ENCODE data around the gene R3HDML. TPM values are rescaled to one million over a fixed set of nuclear protein-coding genes. Genes with fewer than 3 reads are reported as not detected.
"Not testable (repeated sequence)": the region's sequence is repeated elsewhere in the genome, so short reads cannot be mapped to it uniquely, and the experiment has no call there.

R3HDML gene
- total and polyA plus RNA-seq, 4 donors: not detected

DNA sequence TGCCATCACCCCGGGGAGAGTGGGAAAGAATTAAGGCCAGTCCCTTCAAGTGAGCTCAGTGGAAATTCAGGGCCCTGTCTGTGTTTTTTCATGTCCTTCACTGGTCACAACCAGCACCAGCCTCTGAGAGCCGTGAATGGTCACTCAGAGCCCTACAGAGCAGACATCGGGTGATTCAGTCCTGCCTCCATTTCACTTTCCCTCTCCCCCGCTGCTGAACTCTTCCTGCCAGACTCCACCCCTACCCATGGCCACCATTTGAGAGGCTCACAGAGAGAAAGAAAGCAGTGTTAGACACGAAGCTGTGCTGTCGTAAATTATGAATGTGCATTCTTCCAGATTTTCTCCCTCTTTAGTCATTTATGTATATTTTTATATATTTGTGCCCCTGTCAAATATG lies 5.4 kb downstream of the R3HDML start:
- intact Hi-C loops (cut with DNase I): no loop called here
- no peaks in the 10 kb centered on the region for H3K27me3 ChIP-seq (ENCODE audit: control insufficient read depth in 1 of 2, insufficient read depth in 2 of 2, low read length in 1 of 2)
- H3K27ac ChIP-seq (ENCODE audit: low read depth in 1 of 2, low read length in 2 of 2): no peak overlapping the region
- no peaks in the 10 kb centered on the region for H3K9me3 ChIP-seq (ENCODE audit: control insufficient read depth, low read length)
- DNase-seq (no peak), ATAC-seq (ENCODE audit: low FRiP score) (no peak)
- H3K36me3 ChIP-seq (ENCODE audit: control insufficient read depth in 1 of 2, insufficient read depth in 2 of 2, low read length in 1 of 2): no peaks in the 10 kb centered on the region
- H3K4me1 ChIP-seq (ENCODE audit: control insufficient read depth in 1 of 2, insufficient read depth in 2 of 2, low read length in 2 of 2): no peaks in the 10 kb centered on the region
- no peak overlapping the region for H3K4me3 ChIP-seq (ENCODE audit: low read length in 2 of 2)
- 22 to 30% methylated on average over 6 of the region's 6 CpGs for WGBS, 2 donors

DNA sequence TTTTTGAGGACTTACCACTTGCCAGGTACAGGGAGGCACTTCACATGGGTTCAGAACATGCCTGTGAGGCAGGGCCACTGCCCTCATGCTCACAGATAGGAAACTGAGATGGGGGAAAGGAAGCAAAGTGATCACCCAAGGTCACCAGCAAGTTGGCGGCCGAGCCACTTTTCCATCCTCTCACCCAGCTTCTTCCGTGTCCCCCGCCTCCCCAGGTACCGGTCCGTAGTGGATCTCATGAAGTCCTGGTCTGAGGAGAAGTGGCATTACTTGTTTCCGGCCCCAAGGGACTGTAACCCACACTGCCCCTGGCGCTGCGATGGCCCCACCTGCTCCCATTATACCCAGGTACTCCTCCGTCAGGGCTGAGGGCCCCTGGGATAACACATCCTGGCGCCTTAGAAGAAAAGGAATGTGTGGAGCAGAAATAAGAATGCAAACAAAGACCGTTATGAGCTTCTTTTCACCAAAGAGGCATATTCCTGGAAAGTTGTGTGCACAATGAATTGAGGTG lies 6.4 kb downstream of the R3HDML start:
- no peak for ATAC-seq (ENCODE audit: low FRiP score)
- no peaks in the 10 kb centered on the region for H3K9me3 ChIP-seq (ENCODE audit: control insufficient read depth, low read length)
- no peak for DNase-seq
- 90 to 98% methylated on average over 12 of the region's 12 CpGs for WGBS, 2 donors
- H3K4me3 ChIP-seq (ENCODE audit: low read length in 2 of 2): no peak overlapping the region
- intact Hi-C loops (cut with DNase I): no loop called here
- no peaks in the 10 kb centered on the region for H3K4me1 ChIP-seq (ENCODE audit: control insufficient read depth in 1 of 2, insufficient read depth in 2 of 2, low read length in 2 of 2)
- no peaks in the 10 kb centered on the region for H3K27me3 ChIP-seq (ENCODE audit: control insufficient read depth in 1 of 2, insufficient read depth in 2 of 2, low read length in 1 of 2)
- H3K36me3 ChIP-seq (ENCODE audit: control insufficient read depth in 1 of 2, insufficient read depth in 2 of 2, low read length in 1 of 2): no peaks in the 10 kb centered on the region
- no peak overlapping the region for H3K27ac ChIP-seq (ENCODE audit: low read depth in 1 of 2, low read length in 2 of 2)

DNA sequence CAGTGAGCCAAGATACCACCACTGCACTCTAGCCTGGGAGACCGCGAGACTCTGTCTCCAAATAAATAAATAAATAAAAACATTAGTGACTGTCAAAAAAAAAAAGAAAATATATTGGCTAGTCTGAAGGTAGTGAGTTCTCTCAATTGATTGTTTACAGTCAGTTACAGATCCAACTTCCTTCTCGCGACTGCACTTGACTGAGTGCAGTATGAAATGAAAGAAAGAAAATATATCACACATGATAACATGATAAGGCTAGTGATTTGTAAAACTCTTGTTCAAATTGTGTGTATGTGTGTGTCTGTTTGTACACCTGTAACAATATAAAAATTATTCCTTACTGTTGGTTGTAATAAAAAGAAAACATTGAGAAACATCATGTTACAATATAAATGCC lies 7.9 kb downstream of the R3HDML start:
- DNase-seq (no peak), ATAC-seq (ENCODE audit: low FRiP score) (no peak)
- Histone ChIP-seq H3K27me3 (ENCODE audit: control insufficient read depth in 1 of 2, insufficient read depth in 2 of 2, low read length in 1 of 2) (no peaks in the 10 kb centered on the region), H3K9me3 (ENCODE audit: control insufficient read depth, low read length) (no peaks in the 10 kb centered on the region), H3K4me1 (ENCODE audit: control insufficient read depth in 1 of 2, insufficient read depth in 2 of 2, low read length in 2 of 2) (no peaks in the 10 kb centered on the region), H3K4me3 (ENCODE audit: low read length in 2 of 2) (no peak overlapping the region), H3K36me3 (ENCODE audit: control insufficient read depth in 1 of 2, insufficient read depth in 2 of 2, low read length in 1 of 2) (no peaks in the 10 kb centered on the region), H3K27ac (ENCODE audit: low read depth in 1 of 2, low read length in 2 of 2) (no peak overlapping the region)
- intact Hi-C loops (cut with DNase I): no loop called here
- WGBS, 2 donors: 82 to 87% methylated on average over 4 of the region's 4 CpGs

DNA sequence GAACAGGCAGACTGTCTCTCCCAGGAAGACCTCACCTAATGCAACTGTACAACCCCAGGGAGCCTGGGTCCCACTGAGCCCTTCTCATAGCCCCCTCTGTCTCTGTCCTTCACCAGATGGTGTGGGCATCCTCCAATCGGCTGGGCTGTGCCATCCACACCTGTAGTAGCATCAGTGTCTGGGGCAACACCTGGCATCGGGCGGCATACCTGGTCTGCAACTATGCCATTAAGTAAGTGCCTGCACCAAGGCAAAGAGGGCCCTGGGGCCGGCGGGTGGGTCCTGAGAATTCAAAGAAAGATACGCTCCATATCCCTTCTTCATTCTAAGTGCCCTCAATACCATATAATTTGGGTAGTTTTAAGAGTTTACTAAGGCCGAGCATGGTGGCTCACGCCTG lies 8.3 kb downstream of the R3HDML start:
- intact Hi-C loops (cut with DNase I): no loop called here
- Histone ChIP-seq H3K4me1 (ENCODE audit: control insufficient read depth in 1 of 2, insufficient read depth in 2 of 2, low read length in 2 of 2) (no peaks in the 10 kb centered on the region), H3K36me3 (ENCODE audit: control insufficient read depth in 1 of 2, insufficient read depth in 2 of 2, low read length in 1 of 2) (no peaks in the 10 kb centered on the region), H3K9me3 (ENCODE audit: control insufficient read depth, low read length) (no peaks in the 10 kb centered on the region), H3K4me3 (ENCODE audit: low read length in 2 of 2) (no peak overlapping the region), H3K27me3 (ENCODE audit: control insufficient read depth in 1 of 2, insufficient read depth in 2 of 2, low read length in 1 of 2) (no peaks in the 10 kb centered on the region), H3K27ac (ENCODE audit: low read depth in 1 of 2, low read length in 2 of 2) (no peak overlapping the region)
- 92 to 94% methylated on average over 8 of the region's 8 CpGs for WGBS, 2 donors
- DNase-seq (no peak), ATAC-seq (ENCODE audit: low FRiP score) (no peak)

DNA sequence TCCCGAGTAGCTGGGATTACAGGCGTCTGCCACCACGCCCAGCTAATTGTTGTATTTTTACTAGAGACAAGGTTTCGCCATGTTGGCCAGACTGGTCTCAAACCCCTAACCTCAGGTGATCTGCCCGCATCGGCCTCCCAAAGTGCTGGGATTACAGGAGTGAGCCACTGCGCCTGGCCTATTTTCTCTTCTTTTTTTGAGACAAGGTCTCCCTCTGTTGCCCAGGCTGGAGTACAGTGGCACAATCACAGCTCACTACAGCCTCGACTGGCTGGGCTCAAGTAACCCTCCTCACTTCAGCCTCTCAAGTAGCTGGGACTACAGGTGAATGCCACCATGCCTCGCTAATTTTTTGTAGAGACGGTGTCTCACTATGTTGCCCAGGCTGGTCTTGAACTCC lies 9.1 kb downstream of the R3HDML start:
- H3K9me3 ChIP-seq (ENCODE audit: control insufficient read depth, low read length); DNase-seq; H3K36me3 ChIP-seq (ENCODE audit: control insufficient read depth in 1 of 2, insufficient read depth in 2 of 2, low read length in 1 of 2); H3K4me1 ChIP-seq (ENCODE audit: control insufficient read depth in 1 of 2, insufficient read depth in 2 of 2, low read length in 2 of 2); ATAC-seq (ENCODE audit: low FRiP score); H3K27me3 ChIP-seq (ENCODE audit: control insufficient read depth in 1 of 2, insufficient read depth in 2 of 2, low read length in 1 of 2); H3K27ac ChIP-seq (ENCODE audit: low read depth in 1 of 2, low read length in 2 of 2); H3K4me3 ChIP-seq (ENCODE audit: low read length in 2 of 2); intact Hi-C loops (cut with DNase I): not testable (repeated sequence)
- 89 to 96% methylated on average over 10 of the region's 10 CpGs for WGBS, 2 donors

DNA sequence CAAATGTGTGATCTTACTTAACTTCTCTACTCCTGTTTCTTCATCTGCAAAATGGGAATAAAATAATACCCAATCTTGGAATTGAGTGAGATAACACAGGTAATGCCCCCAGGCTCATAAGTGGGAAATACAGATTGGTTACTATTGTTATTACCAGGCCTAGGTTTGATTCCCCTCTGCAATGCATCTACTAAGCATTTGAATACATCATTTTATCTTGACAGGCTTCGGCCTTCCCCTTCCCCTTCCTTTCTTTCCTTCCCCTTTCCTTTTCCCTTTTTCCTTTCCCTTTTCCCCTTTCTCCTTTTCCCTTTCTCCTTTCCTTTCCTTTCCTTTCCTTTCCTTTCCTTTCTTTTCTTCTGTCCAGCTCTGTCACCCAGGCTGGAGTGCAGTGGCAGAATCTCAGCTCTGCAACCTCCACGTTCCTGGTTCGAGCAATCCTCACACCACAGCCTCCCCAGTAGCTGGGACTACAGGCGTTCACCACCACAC lies 11.4 kb downstream of the R3HDML start:
- intact Hi-C loops (cut with DNase I): no loop called here

DNA sequence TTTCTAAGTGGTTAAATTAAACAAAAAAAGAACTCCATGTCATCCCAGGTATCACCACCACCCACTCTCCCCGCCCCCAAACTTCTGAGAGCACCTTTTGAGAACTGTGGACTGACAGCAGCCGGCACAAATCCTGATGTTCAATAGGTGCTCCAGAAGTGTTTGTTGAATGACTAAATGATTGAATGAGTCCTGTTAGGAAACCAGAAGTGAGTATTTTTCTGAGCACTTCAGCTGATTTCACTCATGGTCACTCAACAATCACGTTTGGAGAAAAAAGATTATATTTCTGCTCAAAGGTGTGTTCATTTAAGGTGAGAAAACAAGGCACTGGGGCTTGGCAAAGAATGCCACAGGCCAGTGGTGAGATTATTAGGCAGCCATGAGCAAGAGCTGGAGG lies 12.5 kb downstream of the R3HDML start:
- ATAC-seq (ENCODE audit: low FRiP score) (no peak), DNase-seq (no peak)
- WGBS, 2 donors: 85 to 89% methylated on average over 3 of the region's 3 CpGs

More for the DNA sequence above, 11.4 kb downstream of the R3HDML start:
- ATAC-seq (ENCODE audit: low FRiP score) (no peak), DNase-seq (no peak)
- Histone ChIP-seq H3K36me3 (ENCODE audit: control insufficient read depth in 1 of 2, insufficient read depth in 2 of 2, low read length in 1 of 2) (no peaks in the 10 kb centered on the region), H3K27me3 (ENCODE audit: control insufficient read depth in 1 of 2, insufficient read depth in 2 of 2, low read length in 1 of 2) (no peaks in the 10 kb centered on the region), H3K4me3 (ENCODE audit: low read length in 2 of 2) (no peak overlapping the region), H3K4me1 (ENCODE audit: control insufficient read depth in 1 of 2, insufficient read depth in 2 of 2, low read length in 2 of 2) (no peaks in the 10 kb centered on the region), H3K9me3 (ENCODE audit: control insufficient read depth, low read length) (no peaks in the 10 kb centered on the region), H3K27ac (ENCODE audit: low read depth in 1 of 2, low read length in 2 of 2) (no peak overlapping the region)
- 90 to 94% methylated on average over 4 of the region's 4 CpGs for WGBS, 2 donors

DNA sequence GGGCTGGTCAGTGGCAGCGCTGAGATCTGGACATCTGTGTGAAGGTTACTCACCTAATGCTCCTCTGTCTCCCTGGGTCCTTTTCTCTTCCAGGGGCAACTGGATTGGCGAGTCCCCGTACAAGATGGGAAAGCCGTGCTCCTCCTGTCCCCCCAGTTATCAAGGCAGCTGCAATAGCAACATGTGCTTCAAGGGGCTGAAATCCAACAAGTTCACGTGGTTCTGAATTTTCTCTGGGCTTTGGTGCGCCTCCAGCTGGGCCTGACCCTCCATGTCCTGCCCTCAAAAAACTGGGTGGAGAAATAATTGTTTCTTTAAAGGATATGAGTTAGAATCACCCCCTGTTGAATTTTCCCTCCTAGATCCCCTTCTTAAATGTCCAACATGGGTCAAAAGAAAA lies 13.7 kb downstream of the R3HDML start:
- Histone ChIP-seq H3K27me3 (ENCODE audit: control insufficient read depth in 1 of 2, insufficient read depth in 2 of 2, low read length in 1 of 2) (no peaks in the 10 kb centered on the region), H3K9me3 (ENCODE audit: control insufficient read depth, low read length) (no peaks in the 10 kb centered on the region), H3K27ac (ENCODE audit: low read depth in 1 of 2, low read length in 2 of 2) (no peak overlapping the region), H3K4me3 (ENCODE audit: low read length in 2 of 2) (no peak overlapping the region), H3K36me3 (ENCODE audit: control insufficient read depth in 1 of 2, insufficient read depth in 2 of 2, low read length in 1 of 2) (no peaks in the 10 kb centered on the region), H3K4me1 (ENCODE audit: control insufficient read depth in 1 of 2, insufficient read depth in 2 of 2, low read length in 2 of 2) (no peaks in the 10 kb centered on the region)
- intact Hi-C loops (cut with DNase I): no loop called here
- 81 to 83% methylated on average over 6 of the region's 6 CpGs for WGBS, 2 donors
- ATAC-seq (ENCODE audit: low FRiP score) (no peak), DNase-seq (no peak)

More for the DNA sequence above, 12.5 kb downstream of the R3HDML start:
- Histone ChIP-seq H3K36me3 (ENCODE audit: control insufficient read depth in 1 of 2, insufficient read depth in 2 of 2, low read length in 1 of 2) (no peaks in the 10 kb centered on the region), H3K27ac (ENCODE audit: low read depth in 1 of 2, low read length in 2 of 2) (no peak overlapping the region), H3K9me3 (ENCODE audit: control insufficient read depth, low read length) (no peaks in the 10 kb centered on the region), H3K4me3 (ENCODE audit: low read length in 2 of 2) (no peak overlapping the region), H3K27me3 (ENCODE audit: control insufficient read depth in 1 of 2, insufficient read depth in 2 of 2, low read length in 1 of 2) (no peaks in the 10 kb centered on the region), H3K4me1 (ENCODE audit: control insufficient read depth in 1 of 2, insufficient read depth in 2 of 2, low read length in 2 of 2) (no peaks in the 10 kb centered on the region)
- intact Hi-C loops (cut with DNase I): no loop called here

DNA sequence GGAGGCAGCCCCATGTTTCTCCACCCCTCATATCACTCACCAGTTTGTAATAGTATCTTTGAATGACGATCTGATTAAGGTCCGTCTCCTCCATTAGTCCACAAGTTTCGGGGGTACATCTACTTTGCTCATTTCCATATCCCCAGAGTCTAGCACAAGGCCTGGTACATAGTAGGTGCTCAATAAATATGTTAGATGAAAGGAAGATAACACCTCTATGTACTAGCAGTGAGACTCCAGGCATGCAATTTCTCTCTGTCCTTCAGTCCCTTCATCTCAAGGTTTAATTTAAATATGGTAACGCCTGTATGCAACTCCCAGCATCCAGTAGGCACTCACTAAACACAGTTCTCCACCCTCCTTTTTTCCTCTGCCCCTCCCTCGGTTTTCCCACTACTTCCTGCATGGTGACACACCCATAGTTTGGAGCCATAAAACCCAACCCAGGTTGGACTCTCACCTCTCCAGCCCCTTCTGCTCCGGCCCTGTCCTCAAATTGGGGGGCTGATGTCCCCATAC lies 18.2 kb downstream of the R3HDML start:
- Histone ChIP-seq H3K9me3 (ENCODE audit: control insufficient read depth, low read length) (no peaks in the 10 kb centered on the region), H3K36me3 (ENCODE audit: control insufficient read depth in 1 of 2, insufficient read depth in 2 of 2, low read length in 1 of 2) (no peaks in the 10 kb centered on the region), H3K4me3 (ENCODE audit: low read length in 2 of 2) (no peak overlapping the region), H3K4me1 (ENCODE audit: control insufficient read depth in 1 of 2, insufficient read depth in 2 of 2, low read length in 2 of 2) (no peaks in the 10 kb centered on the region), H3K27ac (ENCODE audit: low read depth in 1 of 2, low read length in 2 of 2) (no peak overlapping the region), H3K27me3 (ENCODE audit: control insufficient read depth in 1 of 2, insufficient read depth in 2 of 2, low read length in 1 of 2) (no peaks in the 10 kb centered on the region)
- intact Hi-C loops (cut with DNase I): no loop called here
- WGBS, 2 donors: 87 to 89% methylated on average over 6 of the region's 6 CpGs
- no peak for DNase-seq
- no peak for ATAC-seq (ENCODE audit: low FRiP score)

Data from aorta (tissue), 5 donors.